Activated CD4-positive, CD25-positive, alpha-beta regulatory T cell treated with anti-CD3 and anti-CD28 coated beads, Interleukin-2, amount 50 U/mL, for 24 hours (primary cell): ENCODE results near the gene SOX15.
A peak's percentile ranks its signal among the peaks of the same experiment; 100 is the strongest.
"Not testable (repeated sequence)": the region's sequence is repeated elsewhere in the genome, so short reads cannot be mapped to it uniquely, and the experiment has no call there.

ENCODE experiments used
- ATAC-seq, 2 donors: fragments of 150-1000 bp; cut with Tn5 transposase; one replicate each; pipeline ENCODE4 v1.10.0; 2021; ENCODE audit warnings: mild to moderate bottlenecking in 1 of 2, moderate library complexity in 1 of 2

Gene SOX15

DNA sequence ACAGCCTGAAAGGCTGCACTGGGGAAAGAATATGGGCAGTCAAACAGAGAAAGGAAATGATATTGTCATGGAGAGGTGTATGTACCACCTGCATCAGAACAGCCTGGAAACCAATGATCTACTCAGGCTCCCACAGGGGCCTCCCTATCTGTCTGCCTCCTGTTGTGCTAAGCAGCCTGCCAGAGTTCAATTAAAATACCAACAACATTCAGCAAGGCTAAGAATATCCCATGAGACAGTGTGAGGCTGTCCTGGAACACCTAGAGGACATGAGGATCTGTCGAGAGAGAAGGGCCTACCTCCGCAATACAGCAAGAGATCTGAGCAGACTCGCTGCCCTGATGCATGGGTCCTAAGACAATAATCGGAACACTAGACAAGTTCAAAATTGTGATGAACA is 16.4 kb upstream of the SOX15 start:
- no peak for ATAC-seq

DNA sequence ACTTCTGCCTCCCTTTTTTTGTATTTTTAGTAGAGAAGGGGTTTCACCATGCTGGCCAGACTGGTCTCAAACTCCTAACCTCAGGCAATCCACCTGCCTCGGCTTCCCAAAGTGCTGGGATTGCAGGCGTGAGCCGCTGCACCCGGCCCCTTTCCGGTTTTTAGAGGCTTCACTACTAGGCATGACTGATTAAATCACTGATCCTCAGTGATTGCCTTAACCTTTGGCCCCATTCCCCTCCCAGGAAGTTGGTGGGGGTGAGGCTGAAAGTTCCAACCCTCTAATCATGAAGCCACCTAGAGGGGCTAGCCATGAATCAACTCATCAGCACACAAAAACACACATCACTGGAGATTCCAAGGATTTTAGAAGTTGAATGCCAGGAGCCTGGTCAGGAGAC is 7.7 kb upstream of the SOX15 start:
- ATAC-seq, result not testable (repeated sequence)

DNA sequence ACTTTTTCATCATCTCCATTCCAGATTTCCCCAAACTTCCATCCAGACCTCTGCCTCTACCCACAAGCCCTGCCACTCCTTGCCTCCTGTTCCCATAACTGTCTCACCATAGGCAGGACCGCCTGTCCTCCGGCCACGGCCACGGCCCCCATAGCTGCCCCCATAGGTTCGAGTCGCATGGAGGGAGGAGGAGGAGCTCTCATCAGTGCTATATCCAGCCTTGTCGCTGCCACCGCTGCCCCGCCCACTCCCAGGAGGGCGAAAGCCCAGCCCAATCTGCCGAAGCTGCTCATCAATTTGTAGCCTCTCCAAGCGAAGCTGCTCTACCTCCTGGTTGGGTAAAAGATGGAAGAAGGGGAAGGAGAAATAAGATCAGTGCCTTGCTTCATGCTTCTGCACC is 3.4 kb upstream of the SOX15 start:
- ATAC-seq, result no peak

DNA sequence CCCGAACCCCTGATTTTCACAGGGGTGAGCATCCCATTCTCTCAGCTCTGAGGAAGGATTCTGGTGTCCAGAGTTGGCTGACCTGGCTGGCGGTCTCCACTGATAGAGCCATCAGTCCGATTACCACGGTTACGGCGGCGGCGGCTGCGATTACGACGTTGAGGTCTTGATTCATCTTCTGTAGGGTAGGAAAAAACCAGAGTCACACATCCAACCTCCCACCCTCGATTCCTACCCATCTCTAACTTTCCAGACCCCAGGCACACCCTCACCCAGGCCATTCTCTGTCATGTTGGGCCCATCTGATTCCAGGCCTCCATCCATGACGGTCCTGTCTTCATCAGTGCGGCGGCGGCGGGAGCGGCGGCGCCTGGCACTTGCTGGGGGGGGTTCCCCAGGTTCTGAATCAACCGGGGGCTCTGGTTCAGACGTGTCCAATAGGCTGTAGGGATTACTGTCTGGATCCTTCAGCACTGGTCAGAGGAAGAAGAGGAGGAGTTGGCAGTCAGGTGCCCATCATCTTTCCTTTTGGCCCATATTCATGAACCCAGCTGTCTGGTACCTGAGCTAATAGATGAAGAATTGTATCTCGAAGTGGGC is 2.6 kb upstream of the SOX15 start:
- no peak for ATAC-seq

DNA sequence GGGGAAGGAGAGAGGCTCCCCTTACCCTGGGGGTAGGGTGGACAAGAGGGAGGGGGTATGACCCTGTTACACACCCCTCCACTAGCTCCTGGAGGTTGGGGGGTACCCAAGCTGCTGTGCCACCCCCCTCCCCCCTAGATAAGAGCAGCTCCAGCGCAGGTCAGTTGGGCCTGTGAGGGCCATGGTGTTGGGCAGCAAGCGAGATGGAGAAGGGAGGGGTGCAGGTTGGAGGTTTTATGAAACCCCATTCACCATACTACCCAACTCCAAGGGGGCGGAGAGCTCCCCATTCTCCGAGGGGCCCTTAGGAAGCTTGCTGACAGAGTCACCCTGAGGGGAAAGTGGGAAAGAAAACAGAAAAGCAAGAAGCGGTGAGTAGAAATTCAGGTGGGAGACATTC is 1.7 kb upstream of the SOX15 start:
- no peak for ATAC-seq

DNA sequence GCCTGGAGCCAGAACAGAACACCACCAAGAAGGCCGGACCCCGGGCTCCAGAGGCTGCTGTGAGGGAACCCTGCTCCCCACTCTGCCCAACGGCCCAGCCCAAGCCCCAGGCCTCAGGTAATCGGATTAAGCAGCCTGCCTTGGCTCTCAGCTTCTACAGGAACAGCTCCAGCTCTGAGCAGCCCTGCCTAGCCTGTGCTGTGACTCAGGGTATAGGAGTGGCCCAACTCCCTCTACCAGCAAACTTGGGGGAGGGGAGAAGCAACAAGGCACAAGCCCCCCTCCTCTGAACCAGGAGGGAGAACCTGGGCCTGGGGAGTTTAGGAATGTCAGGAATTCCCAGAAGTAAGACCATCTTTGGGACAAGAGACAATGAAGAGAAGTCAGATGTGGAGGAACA is 849 bp upstream of the SOX15 start:
- no peak for ATAC-seq

DNA sequence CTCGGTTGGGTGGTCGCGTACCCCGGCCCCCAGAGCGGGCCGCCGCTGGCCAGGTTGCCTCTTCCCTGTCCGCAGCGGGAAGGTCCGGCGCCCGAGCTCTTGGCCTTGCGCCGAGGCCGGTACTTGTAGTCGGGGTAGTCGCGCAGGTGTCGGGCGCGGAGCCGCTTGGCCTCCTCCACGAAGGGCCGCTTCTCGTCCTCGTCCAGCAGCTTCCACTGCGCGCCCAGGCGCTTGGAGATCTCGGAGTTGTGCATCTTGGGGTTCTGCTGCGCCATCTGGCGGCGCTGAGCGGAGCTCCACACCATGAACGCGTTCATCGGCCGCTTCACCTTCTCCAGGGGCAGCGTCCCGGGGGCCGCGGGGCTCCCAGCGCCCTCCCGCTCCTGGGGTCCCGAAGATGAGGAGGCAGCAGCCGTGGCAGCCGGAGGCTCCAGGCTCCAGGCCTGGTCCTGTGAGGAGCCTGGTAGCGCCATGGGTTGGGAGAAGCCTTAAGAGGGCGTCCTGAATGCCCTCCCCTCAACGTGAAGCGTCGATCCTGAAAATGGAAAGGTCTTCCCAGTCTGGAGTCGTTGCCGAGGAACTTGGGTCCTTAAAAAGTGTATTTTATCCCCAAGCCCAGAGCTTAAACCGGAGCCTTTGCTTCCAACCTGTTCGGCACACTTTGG is 558 bp downstream of the SOX15 start:
- ATAC-seq, result peak; percentile 75 to 76

DNA sequence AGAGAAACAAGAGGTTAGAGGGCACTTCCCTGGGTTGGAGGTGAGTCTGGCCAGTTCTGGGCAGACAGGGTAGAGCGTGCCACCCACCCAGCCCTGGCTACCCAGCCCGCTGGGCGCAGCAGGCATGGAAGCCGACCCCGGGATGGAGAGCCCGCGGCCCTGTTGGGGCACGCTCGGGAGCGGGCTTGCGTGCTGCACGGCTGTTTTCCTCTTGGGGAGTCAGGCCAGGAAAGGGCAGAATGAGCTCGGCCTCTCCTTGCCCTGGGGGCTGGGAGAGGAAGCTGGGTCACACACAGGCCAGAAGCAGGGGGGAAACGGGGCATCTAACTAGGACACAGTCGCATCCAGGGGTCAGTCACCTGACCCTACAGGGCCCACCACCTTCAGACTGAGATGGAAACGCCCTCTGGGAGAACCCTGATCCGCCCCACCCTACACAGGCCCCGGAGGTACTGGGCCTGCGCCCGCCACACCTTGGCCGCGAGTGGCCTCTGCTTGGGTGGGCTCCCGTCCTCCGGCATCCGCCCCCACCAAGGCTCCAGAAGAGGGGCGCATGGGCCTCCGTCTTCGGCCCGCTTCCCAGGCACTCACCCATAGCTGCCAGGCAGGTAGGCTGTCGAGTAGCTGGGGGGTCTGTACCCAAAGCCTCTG is 1.2 kb downstream of the SOX15 start:
- ATAC-seq, result no peak

DNA sequence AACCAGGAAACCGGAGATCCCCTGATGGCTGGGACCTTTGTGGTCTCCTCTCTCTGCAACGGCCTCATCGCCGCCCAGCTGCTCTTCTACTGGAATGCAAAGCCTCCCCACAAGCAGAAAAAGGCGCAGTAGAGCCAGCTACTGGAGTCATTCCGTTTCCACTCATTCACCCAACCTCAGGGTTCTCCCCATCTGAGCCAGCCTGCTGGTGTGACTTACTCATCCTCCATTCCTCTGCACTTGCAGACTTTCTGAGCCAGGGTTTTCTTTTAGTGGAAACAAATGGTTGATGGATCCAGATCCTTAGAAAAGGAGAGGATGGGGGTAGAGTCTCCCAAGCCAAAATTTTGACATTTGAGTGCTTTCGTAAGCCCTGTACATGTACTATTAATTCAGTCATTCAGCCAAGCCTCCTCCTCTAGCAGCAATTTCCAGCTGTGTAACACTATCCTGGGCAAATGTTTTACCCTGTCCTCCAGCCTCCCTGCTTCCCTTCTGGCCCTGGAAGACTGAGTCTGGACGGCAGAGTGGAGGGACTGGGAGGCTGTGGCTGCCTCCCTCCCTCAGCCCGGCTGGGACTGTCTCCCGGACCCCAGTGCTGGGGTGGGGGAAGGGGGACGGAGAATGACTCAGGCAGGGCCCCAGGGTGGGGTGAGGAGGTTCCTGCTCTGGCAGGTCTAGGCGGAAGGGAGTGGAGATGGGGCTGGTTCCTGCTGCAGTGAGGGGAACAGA is 2.3 kb downstream of the SOX15 start:
- ATAC-seq, result no peak

DNA sequence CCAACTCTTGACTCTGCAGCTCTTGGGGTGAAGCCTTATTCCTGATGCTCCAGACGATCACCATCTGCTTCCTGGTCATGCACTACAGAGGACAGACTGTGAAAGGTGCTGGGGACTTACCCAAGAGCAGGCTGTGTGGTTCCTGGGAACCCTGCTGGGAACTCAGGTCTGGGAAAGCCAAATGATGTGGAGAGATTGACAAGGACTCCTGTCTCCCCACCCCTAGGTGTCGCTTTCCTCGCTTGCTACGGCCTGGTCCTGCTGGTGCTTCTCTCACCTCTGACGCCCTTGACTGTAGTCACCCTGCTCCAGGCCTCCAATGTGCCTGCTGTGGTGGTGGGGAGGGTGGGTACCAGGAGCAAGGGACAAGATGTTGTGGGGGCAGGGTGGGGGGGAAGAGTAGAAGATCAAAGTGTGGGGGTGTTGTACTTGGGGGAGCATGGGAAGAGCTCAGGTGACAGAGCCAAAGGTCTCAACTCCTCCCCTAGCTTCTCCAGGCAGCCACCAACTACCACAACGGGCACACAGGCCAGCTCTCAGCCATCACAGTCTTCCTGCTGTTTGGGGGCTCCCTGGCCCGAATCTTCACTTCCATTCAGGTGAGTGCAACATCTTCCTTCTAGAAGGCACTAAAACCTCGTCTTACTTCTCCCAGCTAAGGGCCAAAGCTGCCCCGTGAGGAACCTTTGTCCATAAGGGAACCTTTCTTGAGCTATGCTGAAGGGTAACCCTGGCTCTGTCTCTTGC is 3.0 kb downstream of the SOX15 start:
- ATAC-seq, result no peak

DNA sequence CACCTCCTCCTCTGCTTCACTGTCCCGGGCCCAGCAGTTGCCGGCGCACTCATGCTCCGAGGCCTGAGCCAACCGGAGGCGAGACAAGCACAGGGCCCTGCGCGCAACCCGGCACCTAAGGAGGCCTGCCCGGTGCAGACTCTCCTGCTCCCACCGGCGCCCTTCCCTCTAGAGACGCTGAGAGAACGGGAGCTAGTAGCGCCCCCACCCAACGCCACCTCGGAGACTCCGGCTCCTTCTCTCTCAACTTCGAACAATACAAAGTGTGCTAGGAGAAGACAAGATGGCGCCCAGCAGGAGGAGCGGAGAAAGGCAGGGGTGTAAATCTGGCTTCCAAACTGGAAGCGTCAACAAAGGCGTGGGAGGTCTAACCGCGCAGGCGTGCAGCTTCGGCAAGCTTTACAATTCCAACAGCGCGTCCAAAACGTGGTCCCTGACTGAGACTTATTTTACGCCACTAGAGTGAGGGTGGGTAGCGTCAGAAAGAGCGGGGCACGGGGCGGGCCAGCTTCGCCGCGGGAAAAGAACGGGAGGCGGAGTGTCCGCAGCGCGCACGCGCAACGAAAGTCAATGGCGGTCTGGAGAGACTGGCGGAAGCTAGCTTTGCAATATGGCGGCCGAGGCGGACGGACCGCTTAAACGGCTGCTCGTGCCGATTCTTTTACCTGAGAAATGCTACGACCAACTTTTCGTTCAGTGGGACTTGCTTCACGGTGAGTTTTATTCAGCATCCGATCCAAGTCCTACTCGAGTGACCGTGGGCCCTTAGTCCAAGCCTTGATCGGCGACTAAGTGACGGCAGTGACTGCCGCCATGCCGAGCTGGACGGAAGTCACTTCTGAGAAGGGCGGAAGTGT is 6.4 kb downstream of the SOX15 start, which contains the start of gene MPDU1:
MPDU1 (plus strand) TSS at position 600 of the 857 bp plus-strand sequence; CDS start at position 611, 11 bp downstream.
- ATAC-seq, result peak; percentile 71

DNA sequence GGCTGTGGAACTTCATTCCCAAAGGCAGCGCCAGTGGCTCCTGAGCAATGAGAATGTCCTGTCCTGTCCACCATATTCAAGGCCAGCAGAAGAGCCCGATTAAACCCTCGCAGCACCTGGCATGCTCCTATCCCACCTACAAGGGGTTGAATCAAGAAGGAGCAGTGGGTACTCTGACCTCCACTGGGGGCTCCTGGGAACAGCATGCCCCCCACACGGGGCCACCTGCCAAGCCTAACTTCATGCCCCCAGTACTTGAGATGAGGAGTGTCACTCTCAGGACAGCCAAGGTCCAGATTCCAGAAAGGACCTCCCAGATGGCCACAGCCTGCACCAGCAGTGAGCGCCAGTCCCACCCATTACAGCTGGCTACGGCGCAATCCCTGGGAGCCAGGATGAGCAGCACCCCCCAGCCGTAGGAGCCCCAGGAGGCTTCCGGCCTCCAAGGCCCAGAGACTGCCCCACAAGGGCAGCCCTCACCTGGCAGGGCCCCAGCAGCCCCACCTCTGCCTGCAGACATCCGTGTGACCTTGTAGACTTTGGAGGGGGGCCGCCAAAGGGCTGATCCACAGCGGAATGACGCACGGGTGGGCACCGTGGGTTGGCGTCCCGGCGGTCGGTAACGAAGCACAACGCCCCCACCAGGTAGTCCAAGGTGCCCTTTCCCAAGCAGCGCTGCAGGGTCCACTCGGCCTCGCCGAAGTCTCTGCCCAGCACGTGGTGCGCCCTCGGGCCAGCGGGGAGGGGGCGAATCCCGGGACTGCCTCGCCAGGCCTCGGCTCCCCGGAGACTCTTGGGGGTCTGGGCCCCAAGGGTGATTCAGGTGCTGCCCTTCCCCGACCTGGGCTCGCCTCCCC is 7.3 kb downstream of the SOX15 start:
- ATAC-seq, result no peak

DNA sequence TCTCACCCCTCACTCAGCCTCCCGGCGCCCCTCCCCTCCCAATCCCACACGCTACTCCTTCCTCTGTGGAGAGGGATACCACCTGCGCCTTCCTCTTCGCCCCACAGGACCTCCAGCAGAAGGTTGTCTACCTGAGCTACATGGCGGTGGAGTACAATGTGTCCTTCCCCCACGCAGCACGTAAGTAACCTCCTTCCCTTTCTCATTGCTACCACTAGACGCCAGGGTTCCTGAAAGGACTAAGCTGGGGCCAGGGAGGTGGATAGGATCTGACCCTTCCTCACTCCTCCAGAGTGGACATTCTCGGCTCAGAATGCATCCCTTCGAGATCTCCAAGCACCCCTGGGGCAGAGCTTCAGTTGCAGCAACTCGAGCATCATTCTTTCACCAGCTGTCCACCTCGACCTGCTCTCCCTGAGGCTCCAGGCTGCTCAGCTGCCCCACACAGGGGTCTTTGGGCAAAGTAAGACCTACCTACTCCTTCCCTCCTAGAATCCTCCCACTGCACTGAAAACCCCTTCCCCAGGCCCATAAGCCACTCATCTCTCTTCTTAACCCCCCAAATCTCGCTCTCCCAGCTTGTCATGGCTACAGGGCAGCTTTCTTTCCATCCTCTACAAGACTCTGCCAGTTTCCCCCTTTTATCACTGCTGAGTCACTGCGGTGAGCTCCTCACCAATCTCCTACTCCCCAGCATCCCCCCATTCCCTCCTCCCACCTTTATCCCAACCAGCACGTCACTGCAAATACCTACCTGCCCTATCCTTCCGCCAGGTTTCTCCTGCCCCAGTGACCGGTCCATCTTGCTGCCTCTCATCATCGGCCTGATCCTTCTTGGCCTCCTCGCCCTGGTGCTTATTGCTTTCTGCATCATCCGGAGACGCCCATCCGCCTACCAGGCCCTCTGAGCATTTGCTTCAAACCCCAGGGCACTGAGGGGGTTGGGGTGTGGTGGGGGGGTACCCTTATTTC is 9.0 kb downstream of the SOX15 start:
- ATAC-seq, result no peak

DNA sequence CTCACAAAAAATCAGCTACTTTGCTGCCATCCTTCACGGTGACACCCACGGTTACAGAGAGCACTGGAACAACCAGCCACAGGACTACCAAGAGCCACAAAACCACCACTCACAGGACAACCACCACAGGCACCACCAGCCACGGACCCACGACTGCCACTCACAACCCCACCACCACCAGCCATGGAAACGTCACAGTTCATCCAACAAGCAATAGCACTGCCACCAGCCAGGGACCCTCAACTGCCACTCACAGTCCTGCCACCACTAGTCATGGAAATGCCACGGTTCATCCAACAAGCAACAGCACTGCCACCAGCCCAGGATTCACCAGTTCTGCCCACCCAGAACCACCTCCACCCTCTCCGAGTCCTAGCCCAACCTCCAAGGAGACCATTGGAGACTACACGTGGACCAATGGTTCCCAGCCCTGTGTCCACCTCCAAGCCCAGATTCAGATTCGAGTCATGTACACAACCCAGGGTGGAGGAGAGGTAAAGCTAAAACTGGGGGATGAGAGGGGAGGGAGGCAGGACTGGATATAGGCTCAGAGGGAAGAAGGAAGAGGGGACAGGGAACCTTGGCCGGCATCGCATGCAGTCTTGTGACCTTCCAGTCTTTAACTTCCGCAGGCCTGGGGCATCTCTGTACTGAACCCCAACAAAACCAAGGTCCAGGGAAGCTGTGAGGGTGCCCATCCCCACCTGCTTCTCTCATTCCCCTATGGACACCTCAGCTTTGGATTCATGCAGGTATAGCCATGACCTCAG is 9.9 kb downstream of the SOX15 start:
- ATAC-seq, result no peak

DNA sequence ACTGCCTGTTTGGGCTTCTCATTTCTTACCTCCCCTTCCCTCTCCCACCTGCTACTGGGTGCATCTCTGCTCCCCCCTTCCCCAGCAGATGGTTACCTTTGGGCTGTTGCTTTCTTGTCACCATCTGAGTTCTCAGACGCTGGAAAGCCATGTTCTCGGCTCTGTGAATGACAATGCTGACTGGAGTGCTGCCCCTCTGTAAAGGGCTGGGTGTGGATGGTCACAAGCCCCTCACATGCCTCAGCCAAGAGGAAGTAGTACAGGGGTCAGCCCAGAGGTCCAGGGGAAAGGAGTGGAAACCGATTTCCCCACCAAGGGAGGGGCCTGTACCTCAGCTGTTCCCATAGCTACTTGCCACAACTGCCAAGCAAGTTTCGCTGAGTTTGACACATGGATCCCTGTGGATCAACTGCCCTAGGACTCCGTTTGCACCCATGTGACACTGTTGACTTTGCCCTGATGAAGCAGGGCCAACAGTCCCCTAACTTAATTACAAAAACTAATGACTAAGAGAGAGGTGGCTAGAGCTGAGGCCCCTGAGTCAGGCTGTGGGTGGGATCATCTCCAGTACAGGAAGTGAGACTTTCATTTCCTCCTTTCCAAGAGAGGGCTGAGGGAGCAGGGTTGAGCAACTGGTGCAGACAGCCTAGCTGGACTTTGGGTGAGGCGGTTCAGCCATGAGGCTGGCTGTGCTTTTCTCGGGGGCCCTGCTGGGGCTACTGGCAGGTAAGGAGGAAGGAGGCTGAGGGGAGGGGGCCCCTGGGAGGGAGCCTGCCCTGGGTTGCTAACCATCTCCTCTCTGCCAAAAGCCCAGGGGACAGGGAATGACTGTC is 10.7 kb downstream of the SOX15 start, which contains the start of gene CD68:
CD68 (plus strand) TSS at position 638 of the 833 bp plus-strand sequence; CDS start at position 678, 40 bp downstream.
- peak; percentile 75 to 76 for ATAC-seq

DNA sequence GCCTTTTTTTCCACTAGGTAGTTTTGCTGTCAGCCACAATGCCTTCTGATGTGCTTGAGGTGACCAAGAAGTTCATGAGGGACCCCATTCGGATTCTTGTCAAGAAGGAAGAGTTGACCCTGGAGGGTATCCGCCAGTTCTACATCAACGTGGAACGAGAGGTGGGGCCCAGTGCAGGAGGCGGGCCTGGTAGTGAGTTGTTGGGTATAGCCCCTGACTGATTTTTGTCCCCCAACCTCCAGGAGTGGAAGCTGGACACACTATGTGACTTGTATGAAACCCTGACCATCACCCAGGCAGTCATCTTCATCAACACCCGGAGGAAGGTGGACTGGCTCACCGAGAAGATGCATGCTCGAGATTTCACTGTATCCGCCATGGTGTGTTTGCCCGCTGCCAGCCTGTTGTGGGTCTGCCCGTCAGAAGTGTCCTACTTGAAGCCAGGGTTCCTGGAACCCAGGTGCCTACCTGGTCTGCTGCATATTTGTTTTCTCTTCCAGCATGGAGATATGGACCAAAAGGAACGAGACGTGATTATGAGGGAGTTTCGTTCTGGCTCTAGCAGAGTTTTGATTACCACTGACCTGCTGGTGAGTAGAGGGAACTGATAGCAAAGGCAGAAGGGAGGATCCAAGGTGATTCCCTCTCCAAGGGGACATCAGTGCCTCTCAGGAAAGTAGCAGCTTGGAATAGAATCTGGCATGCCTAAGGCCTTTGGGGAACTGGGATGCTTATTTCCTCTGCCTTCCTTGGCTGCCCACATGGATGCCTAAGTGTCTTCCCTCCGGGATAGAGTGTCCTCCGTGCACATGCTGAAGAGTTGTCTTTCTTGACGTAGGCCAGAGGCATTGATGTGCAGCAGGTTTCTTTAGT is 12.3 kb downstream of the SOX15 start:
- no peak for ATAC-seq
